Hepatocyte (in vitro differentiated cells): ENCODE measurements around the gene CTRL. TPM values are rescaled to one million over a fixed set of nuclear protein-coding genes. Genes with fewer than 3 reads are reported as not detected.

Experiments
- DNase-seq: peaks from one replicate; pipeline ENCODE4 v3.0.0-alpha.2; 2016; ENCODE audit warnings: low spot score
- H2AFZ ChIP-seq: fragments of 200-600 bp; sonication (generic); 2 replicates; pipeline ENCODE4 v1.6.0; 2016; ENCODE audit warnings: antibody characterized with exemption, mild to moderate bottlenecking
- H3K27ac ChIP-seq: fragments of 200-600 bp; sonication (generic); 2 replicates; pipeline ENCODE4 v1.5.1; 2016; ENCODE audit warnings: mild to moderate bottlenecking
- H3K27me3 ChIP-seq: fragments of 200-600 bp; sonication (generic); 2 replicates; pipeline ENCODE4 v1.6.1; 2016
- H3K36me3 ChIP-seq: fragments of 200-600 bp; sonication (generic); replicated peaks from 2 replicates; pipeline ENCODE4 v1.5.1; 2016; ENCODE audit warnings: low read depth; ENCODE audit not compliant: insufficient read depth
- H3K4me1 ChIP-seq: fragments of 200-600 bp; sonication (generic); 2 replicates; pipeline ENCODE4 v1.5.1; 2016; ENCODE audit warnings: mild to moderate bottlenecking, moderate library complexity; ENCODE audit not compliant: insufficient read depth
- H3K4me2 ChIP-seq: fragments of 200-600 bp; sonication (generic); 2 replicates; pipeline ENCODE4 v1.6.0; 2016
- H3K4me3 ChIP-seq: fragments of 200-600 bp; sonication (generic); 2 replicates; pipeline ENCODE4 v1.5.1; 2016; ENCODE audit warnings: mild to moderate bottlenecking
- H3K79me2 ChIP-seq: fragments of 200-600 bp; sonication (generic); 2 replicates; pipeline ENCODE4 v1.6.0; 2017; ENCODE audit warnings: mild to moderate bottlenecking
- H3K9me2 ChIP-seq: fragments of 200-600 bp; sonication (generic); replicated peaks from 2 replicates; pipeline ENCODE4 v1.6.0; 2017; ENCODE audit warnings: mild to moderate bottlenecking; ENCODE audit not compliant: insufficient read depth
- H3K9me3 ChIP-seq: fragments of 200-600 bp; sonication (generic); 2 replicates; pipeline ENCODE4 v1.5.1; 2016; ENCODE audit warnings: low read depth, mild to moderate bottlenecking
- H4K20me1 ChIP-seq: fragments of 200-600 bp; sonication (generic); 2 replicates; pipeline ENCODE4 v1.6.0; 2016; ENCODE audit warnings: mild to moderate bottlenecking; ENCODE audit not compliant: insufficient read depth, poor library complexity, severe bottlenecking
- CTCF ChIP-seq: fragments of 200-600 bp; sonication (generic); IDR thresholded peaks from 2 replicates; pipeline ENCODE4 v1.5.1; 2016; ENCODE audit warnings: antibody characterized with exemption, mild to moderate bottlenecking; ENCODE audit not compliant: poor library complexity
- EZH2 ChIP-seq: fragments of 200-600 bp; sonication (generic); IDR thresholded peaks from 2 replicates; pipeline ENCODE4 v1.6.1; 2016; ENCODE audit warnings: antibody characterized with exemption, mild to moderate bottlenecking, borderline replicate concordance
- EZH2phosphoT487 ChIP-seq: fragments of 200-600 bp; sonication (generic); IDR thresholded peaks from one replicate; pipeline ENCODE4 v1.6.1; 2018; ENCODE audit warnings: antibody characterized with exemption, mild to moderate bottlenecking, low read depth, moderate library complexity; ENCODE audit not compliant: unreplicated experiment, severe bottlenecking
- WGBS: methylation state at CpG from one replicate; pipeline ENCODE4 v1.1.6; 2016; ENCODE audit warnings: low lambda C conversion rate; ENCODE audit errors: missing lambda C conversion rate; 5-methylcytosine and 5-hydroxymethylcytosine counted together
- polyA plus RNA-seq: library from polyadenylated mRNA; unstranded; fragments of >200 nt; fragmentation: Nextera tagmentation; extraction: Ambion mirVana; gene quantifications from 2 replicates; pipeline ENCODE4 v1.2.1, GENCODE V29; 2016
- total RNA-seq: library from RNA; depleted of rRNA; stranded (reverse); fragments of >200 nt; gene quantifications from 2 replicates; pipeline ENCODE4 v1.2.3, GENCODE V29; 2014

Gene CTRL
- total and polyA plus RNA-seq, 2 experiments from 2014 or later: 0.63 to 12.5 TPM

GRCh38 chr16:67967958-67968399 lies 36.3 kb upstream of the CTRL start:
- H4K20me1 ChIP-seq: peaks cover 35% of the 10 kb centered on the region
- H3K27me3 ChIP-seq: no peaks in the 10 kb centered on the region
- H2AFZ ChIP-seq: peak overlapping the region; percentile 77
- WGBS: 2% methylated on average over 19 of the region's 45 CpGs
- no peaks in the 10 kb centered on the region for H3K36me3 ChIP-seq
- H3K9me2 ChIP-seq: no peaks in the 10 kb centered on the region
- peak overlapping the region; percentile 95 for H3K27ac ChIP-seq
- H3K79me2 ChIP-seq: peaks cover 53% of the 10 kb centered on the region
- TF ChIP-seq CTCF (no peak), EZH2 (no peak), EZH2phosphoT487 (no peak)
- H3K4me3 ChIP-seq: peak overlapping the region; percentile 94
- H3K4me1 ChIP-seq: peaks cover 24% of the 10 kb centered on the region
- DNase-seq: peak; percentile 74
- H3K9me3 ChIP-seq: no peaks in the 10 kb centered on the region
- H3K4me2 ChIP-seq: peak overlapping the region; percentile 96

- peak overlapping the region; percentile 77 for H2AFZ ChIP-seq
- H3K36me3 ChIP-seq: no peaks in the 10 kb centered on the region
- TF ChIP-seq EZH2: no peak
- TF ChIP-seq CTCF: no peak
- no peak for TF ChIP-seq EZH2phosphoT487
- peaks cover 40% of the 10 kb centered on the region for H4K20me1 ChIP-seq
- peaks cover 59% of the 10 kb centered on the region for H3K79me2 ChIP-seq
- peaks cover 24% of the 10 kb centered on the region for H3K4me1 ChIP-seq
- H3K4me3 ChIP-seq: peak overlapping the region; percentile 94
- no peak for DNase-seq
- H3K9me2 ChIP-seq: no peaks in the 10 kb centered on the region
- peak overlapping the region; percentile 95 for H3K27ac ChIP-seq
- H3K27me3 ChIP-seq: no peaks in the 10 kb centered on the region
- H3K4me2 ChIP-seq: peak overlapping the region; percentile 96
- 21% methylated on average over 18 of the region's 18 CpGs for WGBS
- H3K9me3 ChIP-seq: no peaks in the 10 kb centered on the region
Observed at GRCh38 chr16:67967183-67967957, 35.7 kb upstream of the CTRL start.

GRCh38 chr16:67966549-67967182 lies 35.0 kb upstream of the CTRL start:
- no peak for DNase-seq
- 57% methylated on average over 3 of the region's 3 CpGs for WGBS
- no peaks in the 10 kb centered on the region for H3K36me3 ChIP-seq
- peaks cover 62% of the 10 kb centered on the region for H3K79me2 ChIP-seq
- H3K9me3 ChIP-seq: no peaks in the 10 kb centered on the region
- peaks cover 24% of the 10 kb centered on the region for H3K4me1 ChIP-seq
- H2AFZ ChIP-seq: no peak overlapping the region
- peak overlapping the region; percentile 34 for H3K27ac ChIP-seq
- H3K4me3 ChIP-seq: no peak overlapping the region
- H4K20me1 ChIP-seq: peaks cover 40% of the 10 kb centered on the region
- no peaks in the 10 kb centered on the region for H3K9me2 ChIP-seq
- TF ChIP-seq CTCF (no peak), EZH2 (no peak), EZH2phosphoT487 (no peak)
- H3K27me3 ChIP-seq: no peaks in the 10 kb centered on the region
- peak overlapping the region; percentile 96 for H3K4me2 ChIP-seq
